Muscle layer of duodenum (tissue), 2 donors: Measurements from ENCODE around the gene USP22.

Experiments used
- H3K27ac ChIP-seq: one replicate; pipeline ENCODE4 v1.7.0; 2013; ENCODE audit warnings: mild to moderate bottlenecking, low read length
- H3K27me3 ChIP-seq: one replicate; pipeline ENCODE4 v1.7.0; 2013; ENCODE audit warnings: low read depth, mild to moderate bottlenecking, control low read depth, low read length
- H3K36me3 ChIP-seq, 2 donors: one replicate each; pipeline ENCODE4 v1.7.0; 2013; ENCODE audit warnings: low read length in 2 of 2, control low read depth in 1 of 2, mild to moderate bottlenecking in 1 of 2; ENCODE audit not compliant: insufficient read depth in 2 of 2, control insufficient read depth in 1 of 2
- H3K4me1 ChIP-seq, 2 donors: one replicate each; pipeline ENCODE4 v1.7.0; 2013; ENCODE audit warnings: low read length in 2 of 2, mild to moderate bottlenecking in 2 of 2, control low read depth in 1 of 2, moderate library complexity in 1 of 2; ENCODE audit not compliant: insufficient read depth in 2 of 2, control insufficient read depth in 1 of 2
- H3K4me3 ChIP-seq, 2 donors: one replicate each; pipeline ENCODE4 v1.7.0; 2013; ENCODE audit warnings: low read length in 2 of 2, low read depth in 1 of 2, mild to moderate bottlenecking in 1 of 2
- H3K9me3 ChIP-seq, 2 donors: one replicate each; pipeline ENCODE4 v1.7.0; 2013; ENCODE audit warnings: low read length in 2 of 2, control low read depth in 1 of 2, mild to moderate bottlenecking in 1 of 2; ENCODE audit not compliant: control insufficient read depth in 1 of 2
- donor health status: healthy.

The USP22 gene

GRCh38 chr17:21044971-21045370 is 2.2 kb upstream of the USP22 start:
- Histone ChIP-seq H3K27me3 (no peaks in the 10 kb centered on the region), H3K4me1 (peaks cover 4 to 10% of the 10 kb centered on the region in 2 donors), H3K9me3 (no peaks in the 10 kb centered on the region), H3K4me3 (no peak overlapping the region), H3K27ac (no peak overlapping the region), H3K36me3 (peaks cover 0 to 8% of the 10 kb centered on the region in 2 donors)

DNA sequence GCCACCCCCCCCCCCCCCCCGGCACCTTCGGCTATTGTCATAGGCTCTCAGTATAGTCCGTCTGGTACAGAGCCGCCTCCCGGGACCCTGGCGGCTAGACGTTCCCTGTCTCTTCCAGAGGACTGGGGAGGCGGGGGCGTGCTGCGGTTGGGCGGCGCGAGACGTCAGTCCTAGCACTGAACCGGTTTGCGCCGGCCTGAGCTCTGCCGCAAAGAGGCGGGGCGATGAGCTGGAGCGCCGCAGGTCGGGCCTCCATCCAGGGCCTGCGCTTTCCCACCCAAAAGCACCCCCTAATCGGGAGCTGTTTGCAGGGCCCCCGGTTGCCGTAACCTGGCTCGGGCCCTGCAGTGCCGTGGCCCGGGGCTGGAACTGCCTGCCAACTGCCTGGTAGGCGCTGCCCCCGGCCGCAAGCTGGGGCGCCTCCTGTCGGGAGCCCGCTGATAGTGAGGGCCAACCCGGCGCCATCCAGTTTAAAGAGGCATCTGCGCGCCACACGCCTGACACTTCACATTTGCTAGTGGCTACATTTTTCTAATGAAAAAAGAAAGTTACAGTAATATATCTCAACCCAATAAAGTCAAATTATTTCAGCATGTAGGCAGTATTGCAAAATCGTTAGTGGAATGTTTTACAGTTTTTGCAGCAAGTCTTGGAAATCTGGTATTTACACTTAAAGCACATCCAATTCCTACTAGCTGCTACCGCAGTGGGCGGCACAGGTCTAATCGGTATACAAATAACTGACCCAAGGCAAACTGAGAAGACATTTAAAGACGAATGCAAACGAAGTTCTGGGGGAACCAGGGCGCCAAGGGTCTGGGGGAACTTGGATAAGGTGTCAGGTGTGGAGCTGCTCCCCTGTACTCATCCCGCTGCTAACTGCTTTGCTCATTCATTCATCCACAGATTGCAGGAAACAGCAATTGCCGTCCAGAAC is 753 bp upstream of the USP22 start:
- Histone ChIP-seq H3K27ac (peak overlapping the region; percentile 94), H3K27me3 (no peaks in the 10 kb centered on the region), H3K36me3 (peaks cover 0 to 8% of the 10 kb centered on the region in 2 donors), H3K9me3 (no peaks in the 10 kb centered on the region), H3K4me3 (peak overlapping the region; percentile 62 to 69), H3K4me1 (peaks cover 8 to 23% of the 10 kb centered on the region in 2 donors)

- peaks cover 12 to 36% of the 10 kb centered on the region in 2 donors for H3K4me1 ChIP-seq
- no peaks in the 10 kb centered on the region for H3K27me3 ChIP-seq
- peak overlapping the region; percentile 79 to 94 for H3K4me3 ChIP-seq
- H3K9me3 ChIP-seq: no peaks in the 10 kb centered on the region
- peak overlapping the region; percentile 94 for H3K27ac ChIP-seq
- H3K36me3 ChIP-seq: peaks cover 0 to 8% of the 10 kb centered on the region in 2 donors
Observed at GRCh38 chr17:21041741-21042457, 912 bp downstream of the USP22 start.

DNA sequence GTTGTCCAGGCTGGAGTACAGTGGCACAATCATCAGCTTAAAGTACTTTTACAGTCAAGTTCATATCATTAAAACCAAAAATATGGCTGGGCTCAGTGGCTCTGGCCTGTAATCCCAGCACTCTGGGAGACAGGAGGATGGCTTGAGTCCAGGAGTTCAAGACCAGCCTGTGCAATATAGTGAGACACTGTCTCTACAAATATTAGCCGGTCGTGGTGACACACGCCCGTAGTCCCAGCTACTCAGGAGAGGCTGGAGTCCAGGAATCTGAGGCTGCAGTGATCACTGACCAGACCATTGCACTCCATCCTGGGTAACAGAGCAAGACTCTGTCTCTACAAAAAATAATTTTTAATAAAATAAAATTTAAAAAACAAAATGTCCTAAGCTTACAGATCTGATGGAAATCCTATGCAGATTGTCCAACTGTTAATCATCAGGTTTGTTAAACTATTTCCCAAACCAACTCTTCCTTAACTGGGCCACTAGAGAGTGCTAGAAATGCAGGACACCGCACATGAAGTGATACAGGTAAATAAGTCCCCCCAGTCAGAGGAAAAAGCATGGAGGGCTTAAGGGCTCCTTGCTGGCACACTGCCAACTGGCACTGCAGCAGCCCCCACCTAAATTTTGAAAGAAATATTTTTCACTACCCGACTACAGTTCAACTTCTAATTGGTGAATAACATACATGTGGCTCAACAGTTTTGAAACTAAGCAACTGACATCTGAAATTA is 2.8 kb downstream of the USP22 start:
- Histone ChIP-seq H3K36me3 (peaks cover 0 to 8% of the 10 kb centered on the region in 2 donors), H3K4me3 (peak overlapping the region; percentile 53 to 94), H3K9me3 (no peaks in the 10 kb centered on the region), H3K4me1 (peaks cover 20 to 53% of the 10 kb centered on the region in 2 donors), H3K27me3 (no peaks in the 10 kb centered on the region), H3K27ac (peak overlapping the region; percentile 49)

DNA sequence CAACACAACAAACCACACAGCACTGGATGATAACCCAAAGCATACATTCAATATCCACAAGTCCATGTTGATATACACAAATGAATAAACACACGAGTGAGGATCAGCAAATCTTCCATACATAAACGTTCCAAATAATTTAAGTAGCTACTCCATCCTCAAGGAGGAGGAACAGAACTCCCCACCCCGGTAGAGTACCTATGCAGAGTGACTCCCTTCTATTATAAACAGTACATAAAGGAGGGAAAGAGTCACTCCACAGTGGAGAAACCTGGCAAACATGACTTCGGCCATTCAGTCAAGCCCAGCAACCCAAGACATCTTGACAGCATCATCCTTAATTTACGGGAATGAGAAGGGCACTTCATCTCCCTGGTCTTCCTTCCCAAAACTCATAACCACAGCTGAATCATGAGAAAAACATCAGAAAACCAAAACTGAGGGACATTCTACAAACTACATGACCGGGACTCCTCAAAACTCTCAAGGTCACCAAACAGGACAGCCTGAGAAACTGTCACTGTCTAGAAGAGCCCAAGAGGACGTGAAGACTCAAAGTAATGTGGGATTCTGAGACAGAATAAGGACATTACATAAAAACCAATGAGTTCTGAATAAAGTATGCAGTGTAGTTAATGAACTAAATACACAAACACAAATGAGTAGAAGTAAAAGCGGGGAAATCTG is 5.6 kb downstream of the USP22 start:
- H3K27ac ChIP-seq: no peak overlapping the region
- peaks cover 29 to 68% of the 10 kb centered on the region in 2 donors for H3K4me1 ChIP-seq
- H3K4me3 ChIP-seq: no peak overlapping the region
- peaks cover 0 to 4% of the 10 kb centered on the region in 2 donors for H3K36me3 ChIP-seq
- no peaks in the 10 kb centered on the region for H3K9me3 ChIP-seq
- no peaks in the 10 kb centered on the region for H3K27me3 ChIP-seq

GRCh38 chr17:21036361-21036881 is 6.4 kb downstream of the USP22 start:
- Histone ChIP-seq H3K36me3 (no peaks in the 10 kb centered on the region), H3K27me3 (no peaks in the 10 kb centered on the region), H3K27ac (no peak overlapping the region), H3K4me3 (no peak overlapping the region), H3K4me1 (peaks cover 31 to 75% of the 10 kb centered on the region in 2 donors), H3K9me3 (no peaks in the 10 kb centered on the region)

GRCh38 chr17:21035406-21035805 is 7.4 kb downstream of the USP22 start:
- Histone ChIP-seq H3K27ac (peak overlapping the region; percentile 57), H3K4me3 (no peak overlapping the region), H3K27me3 (no peaks in the 10 kb centered on the region), H3K4me1 (peaks cover 31 to 80% of the 10 kb centered on the region in 2 donors), H3K9me3 (no peaks in the 10 kb centered on the region), H3K36me3 (no peaks in the 10 kb centered on the region)

- Histone ChIP-seq H3K4me3 (peak overlapping the region; percentile 12 to 21), H3K27ac (peak overlapping the region; percentile 57), H3K4me1 (peaks cover 33 to 84% of the 10 kb centered on the region in 2 donors)
Observed at GRCh38 chr17:21034340-21035235, 8.2 kb downstream of the USP22 start.

GRCh38 chr17:21033350-21033749 is 9.5 kb downstream of the USP22 start:
- Histone ChIP-seq H3K27ac (no peak overlapping the region), H3K36me3 (peaks cover 3 to 4% of the 10 kb centered on the region in 2 donors), H3K4me3 (no peak overlapping the region), H3K27me3 (no peaks in the 10 kb centered on the region), H3K9me3 (no peaks in the 10 kb centered on the region), H3K4me1 (peaks cover 42 to 87% of the 10 kb centered on the region in 2 donors)

More at GRCh38 chr17:21034340-21035235, 8.2 kb downstream of the USP22 start:
- Histone ChIP-seq H3K9me3 (no peaks in the 10 kb centered on the region), H3K27me3 (no peaks in the 10 kb centered on the region), H3K36me3 (no peaks in the 10 kb centered on the region)
